Liver (tissue), 3 donors: ENCODE data around the gene CGNL1.

Source experiments
- FOXA1 ChIP-seq: IDR thresholded peaks from 2 replicates; pipeline ENCODE4 v1.6.1; 2016; ENCODE audit warnings: antibody characterized with exemption
- FOXA2 ChIP-seq: IDR thresholded peaks from 2 replicates; pipeline ENCODE4 v1.6.1; 2016; ENCODE audit warnings: antibody characterized with exemption
- GABPA ChIP-seq, 2 donors: IDR thresholded peaks in 1 of 2; conservative IDR thresholded peaks in 1 of 2; 2 replicates each; pipeline ENCODE4 v1.6.1; 2016; ENCODE audit warnings: antibody characterized with exemption in 2 of 2, mild to moderate bottlenecking in 1 of 2, moderate library complexity in 1 of 2
- JUND ChIP-seq, 2 donors: IDR thresholded peaks; 2 replicates each; pipeline ENCODE4 v1.6.1; 2016; ENCODE audit warnings: antibody characterized with exemption in 2 of 2
- NR2F2 ChIP-seq: IDR thresholded peaks from 2 replicates; pipeline ENCODE4 v1.6.1; 2016; ENCODE audit warnings: antibody characterized with exemption
- RAD21 ChIP-seq, 2 donors: IDR thresholded peaks; 2 replicates each; pipeline ENCODE4 v1.6.1; 2016; ENCODE audit warnings: antibody characterized with exemption in 2 of 2, mild to moderate bottlenecking in 2 of 2
- RXRA ChIP-seq, 2 donors: IDR thresholded peaks; 2 replicates each; pipeline ENCODE4 v1.6.1; 2017 to 2018; ENCODE audit warnings: antibody characterized with exemption in 2 of 2, mild to moderate bottlenecking in 1 of 2
- SP1 ChIP-seq: IDR thresholded peaks from 2 replicates; pipeline ENCODE4 v1.6.1; 2018; ENCODE audit warnings: antibody characterized with exemption, mild to moderate bottlenecking
- TAF1 ChIP-seq: conservative IDR thresholded peaks from 2 replicates; pipeline ENCODE4 v1.6.1; 2016; ENCODE audit warnings: antibody characterized with exemption, mild to moderate bottlenecking
- YY1 ChIP-seq: IDR thresholded peaks from 2 replicates; pipeline ENCODE4 v1.6.1; 2016; ENCODE audit warnings: antibody characterized with exemption, mild to moderate bottlenecking
- TF ChIP-seq, protein P1 (sequence below): fragments of 150-350 bp; IDR thresholded peaks from 2 replicates; pipeline ENCODE4 v1.5.1; 2017; ENCODE audit warnings: improper control_type of control experiment, low read depth, low read length; ENCODE audit not compliant: missing input control
- TF ChIP-seq, protein P2 (sequence below): IDR thresholded peaks from 2 replicates; pipeline ENCODE4 v1.6.1; 2016; ENCODE audit warnings: antibody characterized with exemption, mild to moderate bottlenecking
- TF ChIP-seq, protein P3 (sequence below): IDR thresholded peaks from 2 replicates; pipeline ENCODE4 v1.6.1; 2016; ENCODE audit warnings: antibody characterized with exemption
- TF ChIP-seq, protein P4 (sequence below): IDR thresholded peaks from 2 replicates; pipeline ENCODE4 v1.6.1; 2016; ENCODE audit warnings: antibody characterized with exemption
- donor health status: healthy.
- donor health status: healthy.

DNA sequence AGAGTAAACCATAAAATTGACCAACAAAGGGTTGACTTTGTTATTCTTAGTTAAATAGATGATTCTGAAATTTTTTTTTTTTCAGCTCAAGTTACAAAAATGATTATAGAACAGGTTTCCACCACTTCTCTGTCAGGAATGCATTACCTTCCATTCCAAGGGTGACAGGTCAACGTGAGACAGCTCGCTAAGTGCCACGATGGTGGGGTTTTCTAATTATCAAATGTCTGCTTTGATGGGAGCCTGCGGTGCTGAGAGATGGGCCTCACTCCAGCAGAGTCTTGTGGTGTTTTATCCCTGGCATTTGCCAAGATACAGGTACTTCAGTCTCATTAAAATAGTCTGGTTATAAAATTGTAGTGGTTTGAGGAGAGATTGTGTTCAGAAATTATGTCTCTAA is 80.3 kb downstream of the CGNL1 start:
- TF ChIP-seq, protein P1, sequence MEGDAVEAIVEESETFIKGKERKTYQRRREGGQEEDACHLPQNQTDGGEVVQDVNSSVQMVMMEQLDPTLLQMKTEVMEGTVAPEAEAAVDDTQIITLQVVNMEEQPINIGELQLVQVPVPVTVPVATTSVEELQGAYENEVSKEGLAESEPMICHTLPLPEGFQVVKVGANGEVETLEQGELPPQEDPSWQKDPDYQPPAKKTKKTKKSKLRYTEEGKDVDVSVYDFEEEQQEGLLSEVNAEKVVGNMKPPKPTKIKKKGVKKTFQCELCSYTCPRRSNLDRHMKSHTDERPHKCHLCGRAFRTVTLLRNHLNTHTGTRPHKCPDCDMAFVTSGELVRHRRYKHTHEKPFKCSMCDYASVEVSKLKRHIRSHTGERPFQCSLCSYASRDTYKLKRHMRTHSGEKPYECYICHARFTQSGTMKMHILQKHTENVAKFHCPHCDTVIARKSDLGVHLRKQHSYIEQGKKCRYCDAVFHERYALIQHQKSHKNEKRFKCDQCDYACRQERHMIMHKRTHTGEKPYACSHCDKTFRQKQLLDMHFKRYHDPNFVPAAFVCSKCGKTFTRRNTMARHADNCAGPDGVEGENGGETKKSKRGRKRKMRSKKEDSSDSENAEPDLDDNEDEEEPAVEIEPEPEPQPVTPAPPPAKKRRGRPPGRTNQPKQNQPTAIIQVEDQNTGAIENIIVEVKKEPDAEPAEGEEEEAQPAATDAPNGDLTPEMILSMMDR = no peak
- TF ChIP-seq RXRA (IDR thresholded peaks at IDR 0.05) (no peak), YY1 (no peak), JUND (IDR thresholded peaks at IDR 0.05) (no peak), RAD21 (IDR thresholded peaks at IDR 0.05) (no peak), FOXA1 (no peak), SP1 (no peak), GABPA (IDR thresholded peaks at IDR 0.05 in 1 of 2, conservative IDR thresholded peaks at IDR 0.05 in 1 of 2) (no peak), NR2F2 (no peak), FOXA2 (no peak), TAF1 (no peak)
- TF ChIP-seq, protein P2, sequence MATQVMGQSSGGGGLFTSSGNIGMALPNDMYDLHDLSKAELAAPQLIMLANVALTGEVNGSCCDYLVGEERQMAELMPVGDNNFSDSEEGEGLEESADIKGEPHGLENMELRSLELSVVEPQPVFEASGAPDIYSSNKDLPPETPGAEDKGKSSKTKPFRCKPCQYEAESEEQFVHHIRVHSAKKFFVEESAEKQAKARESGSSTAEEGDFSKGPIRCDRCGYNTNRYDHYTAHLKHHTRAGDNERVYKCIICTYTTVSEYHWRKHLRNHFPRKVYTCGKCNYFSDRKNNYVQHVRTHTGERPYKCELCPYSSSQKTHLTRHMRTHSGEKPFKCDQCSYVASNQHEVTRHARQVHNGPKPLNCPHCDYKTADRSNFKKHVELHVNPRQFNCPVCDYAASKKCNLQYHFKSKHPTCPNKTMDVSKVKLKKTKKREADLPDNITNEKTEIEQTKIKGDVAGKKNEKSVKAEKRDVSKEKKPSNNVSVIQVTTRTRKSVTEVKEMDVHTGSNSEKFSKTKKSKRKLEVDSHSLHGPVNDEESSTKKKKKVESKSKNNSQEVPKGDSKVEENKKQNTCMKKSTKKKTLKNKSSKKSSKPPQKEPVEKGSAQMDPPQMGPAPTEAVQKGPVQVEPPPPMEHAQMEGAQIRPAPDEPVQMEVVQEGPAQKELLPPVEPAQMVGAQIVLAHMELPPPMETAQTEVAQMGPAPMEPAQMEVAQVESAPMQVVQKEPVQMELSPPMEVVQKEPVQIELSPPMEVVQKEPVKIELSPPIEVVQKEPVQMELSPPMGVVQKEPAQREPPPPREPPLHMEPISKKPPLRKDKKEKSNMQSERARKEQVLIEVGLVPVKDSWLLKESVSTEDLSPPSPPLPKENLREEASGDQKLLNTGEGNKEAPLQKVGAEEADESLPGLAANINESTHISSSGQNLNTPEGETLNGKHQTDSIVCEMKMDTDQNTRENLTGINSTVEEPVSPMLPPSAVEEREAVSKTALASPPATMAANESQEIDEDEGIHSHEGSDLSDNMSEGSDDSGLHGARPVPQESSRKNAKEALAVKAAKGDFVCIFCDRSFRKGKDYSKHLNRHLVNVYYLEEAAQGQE = no peak
- TF ChIP-seq, protein P3, sequence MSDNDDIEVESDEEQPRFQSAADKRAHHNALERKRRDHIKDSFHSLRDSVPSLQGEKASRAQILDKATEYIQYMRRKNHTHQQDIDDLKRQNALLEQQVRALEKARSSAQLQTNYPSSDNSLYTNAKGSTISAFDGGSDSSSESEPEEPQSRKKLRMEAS = no peak
- TF ChIP-seq, protein P4, sequence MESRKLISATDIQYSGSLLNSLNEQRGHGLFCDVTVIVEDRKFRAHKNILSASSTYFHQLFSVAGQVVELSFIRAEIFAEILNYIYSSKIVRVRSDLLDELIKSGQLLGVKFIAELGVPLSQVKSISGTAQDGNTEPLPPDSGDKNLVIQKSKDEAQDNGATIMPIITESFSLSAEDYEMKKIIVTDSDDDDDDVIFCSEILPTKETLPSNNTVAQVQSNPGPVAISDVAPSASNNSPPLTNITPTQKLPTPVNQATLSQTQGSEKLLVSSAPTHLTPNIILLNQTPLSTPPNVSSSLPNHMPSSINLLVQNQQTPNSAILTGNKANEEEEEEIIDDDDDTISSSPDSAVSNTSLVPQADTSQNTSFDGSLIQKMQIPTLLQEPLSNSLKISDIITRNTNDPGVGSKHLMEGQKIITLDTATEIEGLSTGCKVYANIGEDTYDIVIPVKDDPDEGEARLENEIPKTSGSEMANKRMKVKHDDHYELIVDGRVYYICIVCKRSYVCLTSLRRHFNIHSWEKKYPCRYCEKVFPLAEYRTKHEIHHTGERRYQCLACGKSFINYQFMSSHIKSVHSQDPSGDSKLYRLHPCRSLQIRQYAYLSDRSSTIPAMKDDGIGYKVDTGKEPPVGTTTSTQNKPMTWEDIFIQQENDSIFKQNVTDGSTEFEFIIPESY = no peak
